ENCODE data around the gene DDX59.

The DDX59 gene

DNA sequence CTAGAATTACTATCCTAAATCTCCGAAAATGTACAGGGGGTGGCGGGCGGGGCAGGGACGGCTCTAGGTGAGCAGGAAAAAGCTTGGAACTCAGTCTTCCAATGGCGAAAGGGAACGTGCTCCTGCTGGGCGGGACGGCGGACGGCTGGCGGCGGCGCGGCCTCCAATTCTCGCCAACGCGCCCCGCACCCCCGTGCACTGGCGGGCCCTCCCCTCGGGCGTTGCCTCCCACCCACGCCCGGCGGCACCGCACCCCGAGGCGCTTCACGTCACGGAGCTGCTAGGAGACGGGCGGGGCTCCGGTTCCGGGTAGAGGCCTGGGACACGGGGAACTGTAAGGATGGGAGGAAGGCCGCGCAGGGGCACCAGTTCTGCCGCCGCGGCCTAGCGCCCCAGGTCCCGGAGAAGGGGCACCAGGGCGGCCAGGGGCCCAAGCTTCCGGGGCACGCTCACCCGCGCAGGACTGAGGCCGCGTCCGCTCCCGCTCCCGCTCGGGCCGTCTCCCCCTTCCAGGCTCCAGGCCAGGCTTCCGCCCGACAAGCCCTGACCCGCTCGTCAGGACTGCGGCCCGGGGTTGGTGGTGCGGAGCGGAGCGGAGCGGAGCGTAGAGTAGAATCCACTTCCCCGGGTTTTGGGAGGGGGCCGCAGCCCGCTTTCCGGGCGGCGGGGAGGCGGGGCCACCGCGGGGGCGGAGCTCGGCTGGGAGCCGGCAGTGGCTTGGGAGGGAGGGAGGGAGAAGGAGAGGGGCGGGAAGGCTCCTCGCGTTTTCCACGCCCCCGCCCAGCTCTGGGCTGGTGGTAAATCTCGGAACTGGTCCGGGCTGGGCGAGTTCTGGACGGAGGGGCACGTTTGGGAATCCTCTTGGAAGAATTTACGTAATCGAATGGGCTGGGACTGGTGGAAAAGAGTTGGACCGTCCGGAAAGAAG, at the start of gene DDX59:
DDX59 (minus strand) TSS at position 594 of the 928 bp plus-strand sequence. CDS start 3,167 bp downstream, outside the sequence.
- TF ChIP-seq POLR2A (IDR thresholded peaks at IDR 0.05; ENCODE audit: low read length): peak; percentile 91
- no peak for TF ChIP-seq GATA1 (IDR thresholded peaks at IDR 0.05; ENCODE audit: low read depth, low read length)
- peak; percentile 93 to 96 for DNase-seq

- no peak for DNase-seq
- TF ChIP-seq GATA1 (IDR thresholded peaks at IDR 0.05; ENCODE audit: low read depth, low read length) (no peak), POLR2A (IDR thresholded peaks at IDR 0.05; ENCODE audit: low read length) (no peak)
Observed at GRCh38 chr1:200714504-200715187, 44.9 kb upstream of the DDX59 start.

- peak in 1 of 2 experiments; percentile 3 for DNase-seq
- TF ChIP-seq GATA1 (IDR thresholded peaks at IDR 0.05; ENCODE audit: low read depth, low read length) (no peak), POLR2A (IDR thresholded peaks at IDR 0.05; ENCODE audit: low read length) (no peak)
Observed at GRCh38 chr1:200710166-200710565, 40.5 kb upstream of the DDX59 start.

- TF ChIP-seq POLR2A (IDR thresholded peaks at IDR 0.05; ENCODE audit: low read length) (no peak), GATA1 (IDR thresholded peaks at IDR 0.05; ENCODE audit: low read depth, low read length) (no peak)
Observed at GRCh38 chr1:200708769-200709168, 39.1 kb upstream of the DDX59 start.

GRCh38 chr1:200708161-200708560, 38.5 kb upstream of the DDX59 start:
- TF ChIP-seq GATA1 (IDR thresholded peaks at IDR 0.05; ENCODE audit: low read depth, low read length): no peak
- TF ChIP-seq POLR2A (IDR thresholded peaks at IDR 0.05; ENCODE audit: low read length): no peak
- DNase-seq: no peak

More at GRCh38 chr1:200708769-200709168, 39.1 kb upstream of the DDX59 start:
- peak in 1 of 2 experiments; percentile 49 for DNase-seq

DNA sequence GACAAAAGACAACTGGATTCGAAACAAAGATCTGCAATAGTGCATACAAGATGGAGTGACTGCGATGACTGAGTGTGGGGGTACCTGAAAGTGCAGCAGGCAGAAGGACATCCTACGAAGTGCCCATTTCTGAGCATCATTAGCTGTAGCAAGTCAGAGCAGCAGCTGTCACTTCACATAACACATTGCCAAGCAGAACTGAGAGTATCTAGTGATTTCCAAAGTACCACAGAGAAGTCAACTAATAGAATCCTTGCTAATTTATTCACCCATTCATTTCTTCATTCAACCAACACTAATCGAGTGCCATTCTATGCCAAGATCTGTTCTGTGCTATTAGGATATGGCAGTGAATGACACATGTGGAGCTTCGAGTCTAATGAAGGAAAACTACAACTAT, 37.4 kb upstream of the DDX59 start:
- no peak for TF ChIP-seq POLR2A (IDR thresholded peaks at IDR 0.05; ENCODE audit: low read length)
- no peak for TF ChIP-seq GATA1 (IDR thresholded peaks at IDR 0.05; ENCODE audit: low read depth, low read length)
- no peak for DNase-seq

GRCh38 chr1:200706111-200706814, 36.6 kb upstream of the DDX59 start:
- TF ChIP-seq POLR2A (IDR thresholded peaks at IDR 0.05; ENCODE audit: low read length) (no peak), GATA1 (IDR thresholded peaks at IDR 0.05; ENCODE audit: low read depth, low read length) (no peak)
- no peak for DNase-seq

GRCh38 chr1:200704986-200705500, 35.3 kb upstream of the DDX59 start:
- no peak for DNase-seq
- TF ChIP-seq GATA1 (IDR thresholded peaks at IDR 0.05; ENCODE audit: low read depth, low read length) (no peak), POLR2A (IDR thresholded peaks at IDR 0.05; ENCODE audit: low read length) (no peak)

- TF ChIP-seq POLR2A (IDR thresholded peaks at IDR 0.05; ENCODE audit: low read length) (no peak), GATA1 (IDR thresholded peaks at IDR 0.05; ENCODE audit: low read depth, low read length) (no peak)
- no peak for DNase-seq
Observed at GRCh38 chr1:200699871-200700270, 30.2 kb upstream of the DDX59 start.

DNA sequence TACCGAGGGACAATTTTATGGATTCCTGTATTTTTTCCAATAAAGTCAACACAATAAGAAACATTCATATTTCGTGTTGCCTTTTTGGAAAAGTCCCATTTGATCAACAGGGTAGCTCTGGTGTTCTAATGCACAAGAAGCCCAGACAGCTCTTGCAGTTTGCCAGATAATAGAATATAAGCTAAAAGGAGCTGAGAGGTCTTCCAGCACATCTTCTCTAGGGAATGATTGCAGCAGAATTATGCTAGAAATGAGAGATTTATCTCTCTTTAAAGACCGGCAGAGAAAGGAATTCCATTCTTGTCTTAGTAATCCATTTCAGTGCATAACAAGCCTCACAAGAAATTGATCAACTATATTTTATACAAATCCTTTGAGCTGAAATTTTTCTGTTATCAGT, 25.0 kb upstream of the DDX59 start:
- DNase-seq: no peak
- TF ChIP-seq POLR2A (IDR thresholded peaks at IDR 0.05; ENCODE audit: low read length) (no peak), GATA1 (IDR thresholded peaks at IDR 0.05; ENCODE audit: low read depth, low read length) (no peak)

- DNase-seq: no peak
- TF ChIP-seq POLR2A (IDR thresholded peaks at IDR 0.05; ENCODE audit: low read length): no peak
- TF ChIP-seq GATA1 (IDR thresholded peaks at IDR 0.05; ENCODE audit: low read depth, low read length): no peak
Observed at GRCh38 chr1:200693327-200693726, 23.6 kb upstream of the DDX59 start.

DNA sequence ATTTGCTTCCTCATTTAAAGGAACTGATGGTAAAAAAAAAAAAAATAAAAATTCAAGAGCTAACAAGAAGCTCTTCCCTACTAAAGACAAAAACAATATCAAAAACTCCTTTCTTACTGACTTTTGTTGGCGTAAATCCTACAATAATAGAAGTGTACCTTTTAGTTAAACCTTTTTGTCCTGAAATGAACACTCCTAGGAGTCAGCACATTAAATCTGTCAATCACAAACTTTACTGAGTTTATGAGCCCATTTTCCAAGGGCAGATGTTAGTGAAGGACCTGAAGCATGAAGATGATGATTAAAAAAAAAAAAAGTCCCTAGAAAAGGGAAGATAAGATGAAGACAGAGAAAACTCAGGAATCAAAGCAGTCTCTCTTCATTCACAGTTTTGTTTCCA, 22.6 kb upstream of the DDX59 start:
- TF ChIP-seq POLR2A (IDR thresholded peaks at IDR 0.05; ENCODE audit: low read length) (no peak), GATA1 (IDR thresholded peaks at IDR 0.05; ENCODE audit: low read depth, low read length) (no peak)
- DNase-seq: no peak

- DNase-seq: no peak
- TF ChIP-seq GATA1 (IDR thresholded peaks at IDR 0.05; ENCODE audit: low read depth, low read length) (no peak), POLR2A (IDR thresholded peaks at IDR 0.05; ENCODE audit: low read length) (no peak)
Observed at GRCh38 chr1:200686620-200687019, 16.9 kb upstream of the DDX59 start.

GRCh38 chr1:200684015-200684414, 14.3 kb upstream of the DDX59 start:
- TF ChIP-seq GATA1 (IDR thresholded peaks at IDR 0.05; ENCODE audit: low read depth, low read length) (no peak), POLR2A (IDR thresholded peaks at IDR 0.05; ENCODE audit: low read length) (no peak)

More at GRCh38 chr1:200684015-200684414, 14.3 kb upstream of the DDX59 start:
- no peak for DNase-seq

Measured in erythroblast (primary cell).